Tibial artery (tissue), 4 donors: ENCODE results near the gene RBM20.

Source experiments
- DNase-seq, 2 donors: peaks; one replicate each; pipeline ENCODE4 v3.0.0-alpha.2; 2019
- H3K27ac ChIP-seq, 2 donors: fragments of 200-600 bp; sonication (generic) in 1 of 2; 1 replicate in 1 of 2; 2 replicates in 1 of 2; pipeline ENCODE4 v1.5.1; 2018 to 2019; ENCODE audit warnings: mild to moderate bottlenecking in 1 of 2
- H3K27me3 ChIP-seq, 2 donors: fragments of 200-600 bp; sonication (generic) in 1 of 2; one replicate each; pipeline versions ENCODE4 v1.5.1 to v1.6.0; 2016 to 2019
- H3K36me3 ChIP-seq, 3 donors: fragments of 200-600 bp; sonication (generic) in 2 of 3; one replicate each; pipeline ENCODE4 v1.5.1; 2016 to 2019; ENCODE audit warnings: mild to moderate bottlenecking in 2 of 3
- H3K4me1 ChIP-seq, 4 donors: fragments of 200-600 bp; sonication (generic) in 2 of 4; 1 replicate in 3 of 4; 2 replicates in 1 of 4; pipeline ENCODE4 v1.5.1; 2016 to 2019
- H3K4me3 ChIP-seq, 2 donors: fragments of 200-600 bp; sonication (generic) in 1 of 2; 1 replicate in 1 of 2; 2 replicates in 1 of 2; pipeline ENCODE4 v1.5.1; 2018 to 2019; ENCODE audit warnings: mild to moderate bottlenecking in 2 of 2
- H3K9me3 ChIP-seq, 3 donors: fragments of 200-600 bp; sonication (generic) in 1 of 3; one replicate each; pipeline ENCODE4 v1.5.1; 2016 to 2019
- CTCF ChIP-seq, 2 experiments: fragments of 200-600 bp in 1 of 2; fragments of 450-650 bp in 1 of 2; IDR thresholded peaks; one replicate each; pipeline ENCODE4 v1.5.1; 2017 to 2019; ENCODE audit warnings: antibody characterized with exemption in 2 of 2, mild to moderate bottlenecking in 1 of 2, moderate library complexity in 1 of 2
- intact Hi-C: fragments of 100-400 bp; cut with DNase I; formaldehyde crosslinking; loops from one replicate; pipeline ENCODE4 v1.15.0; 2023; ENCODE audit warnings: low total_unique reads

The RBM20 gene

GRCh38 chr10:110742801-110743200 is 98.7 kb downstream of the RBM20 start:
- Histone ChIP-seq H3K36me3 (no peaks in the 10 kb centered on the region), H3K9me3 (no peaks in the 10 kb centered on the region), H3K4me1 (peaks cover 0 to 9% (median 4%) of the 10 kb centered on the region in 4 donors), H3K27ac (no peak overlapping the region), H3K4me3 (no peak overlapping the region), H3K27me3 (no peaks in the 10 kb centered on the region)
- intact Hi-C loops, result no loop called here
- no peak for TF ChIP-seq CTCF (IDR thresholded peaks at IDR 0.05)
- no peak for DNase-seq

DNA sequence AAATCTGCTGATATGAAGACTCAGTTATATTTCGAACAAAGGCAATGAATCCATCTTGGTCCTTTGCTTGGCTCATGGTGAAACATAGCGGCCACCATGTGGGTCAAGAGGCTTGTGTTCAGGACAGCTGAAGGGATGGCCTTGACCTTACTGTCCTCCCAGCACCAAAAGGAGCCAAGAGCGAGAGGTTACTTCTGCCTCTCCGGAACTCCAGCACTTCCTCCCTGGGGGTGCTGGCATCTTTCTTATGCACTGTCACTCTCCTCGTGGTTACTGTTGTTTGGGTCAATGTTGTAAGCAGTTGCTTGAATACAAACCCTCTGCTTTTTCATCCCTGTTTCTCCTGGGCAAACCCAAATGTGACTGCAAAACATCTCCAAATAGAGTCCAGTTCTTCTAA is 100.6 kb downstream of the RBM20 start:
- no peak overlapping the region for H3K4me3 ChIP-seq
- DNase-seq, result no peak
- H3K9me3 ChIP-seq, result no peaks in the 10 kb centered on the region
- no peaks in the 10 kb centered on the region for H3K36me3 ChIP-seq
- intact Hi-C loops, result loop anchor here (5.0 kb wide), 1 partner anchor 148 kb away; no protein-coding TSS in a partner anchor
- no peaks in the 10 kb centered on the region for H3K27me3 ChIP-seq
- TF ChIP-seq CTCF (IDR thresholded peaks at IDR 0.05), result no peak
- no peak overlapping the region for H3K27ac ChIP-seq
- H3K4me1 ChIP-seq, result no peaks in the 10 kb centered on the region

GRCh38 chr10:110746254-110746826 is 102.2 kb downstream of the RBM20 start:
- H3K27ac ChIP-seq, result no peak overlapping the region
- intact Hi-C loops, result loop anchor here (5.0 kb wide), 1 partner anchor 146 kb away; no protein-coding TSS in a partner anchor
- peak; percentile 73 to 74 for TF ChIP-seq CTCF (IDR thresholded peaks at IDR 0.05)
- peak; percentile 58 to 74 for DNase-seq
- H3K9me3 ChIP-seq, result no peaks in the 10 kb centered on the region
- H3K27me3 ChIP-seq, result no peaks in the 10 kb centered on the region
- H3K4me1 ChIP-seq, result no peaks in the 10 kb centered on the region
- no peak overlapping the region for H3K4me3 ChIP-seq
- no peaks in the 10 kb centered on the region for H3K36me3 ChIP-seq

DNA sequence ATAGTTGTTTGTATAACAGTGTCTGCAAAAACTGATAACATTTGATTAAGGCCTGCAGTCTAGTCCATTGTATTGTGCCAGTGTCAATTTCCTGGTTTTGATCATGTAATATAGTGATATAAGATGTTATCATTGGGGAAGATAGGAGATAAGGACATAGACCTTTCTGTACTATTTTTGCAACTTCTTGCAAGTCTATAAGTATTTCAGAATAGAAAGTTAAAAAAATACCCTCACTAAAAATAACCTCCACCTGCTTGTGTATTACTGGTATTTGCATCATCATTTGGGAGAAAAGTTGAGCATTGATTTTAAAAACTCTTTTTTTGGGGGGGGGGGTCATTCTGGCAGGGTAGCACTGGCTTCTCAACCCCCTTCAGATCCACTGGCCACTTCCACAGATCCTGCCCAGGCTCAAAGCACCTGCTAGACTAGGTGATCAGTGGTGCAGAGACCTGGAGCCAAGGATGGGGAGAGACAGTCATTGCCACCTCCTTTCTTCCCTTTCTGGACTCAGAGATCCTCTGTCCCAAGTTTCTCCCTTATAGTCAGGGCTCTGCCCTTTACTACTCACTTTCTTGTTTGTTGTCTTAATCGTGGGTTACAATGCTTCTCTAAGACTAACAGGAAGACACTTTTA is 103.0 kb downstream of the RBM20 start:
- no peak for TF ChIP-seq CTCF (IDR thresholded peaks at IDR 0.05)
- Histone ChIP-seq H3K27ac (no peak overlapping the region), H3K4me3 (no peak overlapping the region), H3K27me3 (no peaks in the 10 kb centered on the region), H3K36me3 (no peaks in the 10 kb centered on the region), H3K9me3 (no peaks in the 10 kb centered on the region), H3K4me1 (no peaks in the 10 kb centered on the region)
- intact Hi-C loops, result loop anchor here (5.0 kb wide), 1 partner anchor 145 kb away; no protein-coding TSS in a partner anchor
- DNase-seq, result no peak

- Histone ChIP-seq H3K4me3 (no peak overlapping the region), H3K36me3 (no peaks in the 10 kb centered on the region), H3K4me1 (no peaks in the 10 kb centered on the region), H3K27me3 (no peaks in the 10 kb centered on the region), H3K9me3 (no peaks in the 10 kb centered on the region), H3K27ac (no peak overlapping the region)
- intact Hi-C loops, result loop anchor here (5.0 kb wide), 1 partner anchor 144 kb away; no protein-coding TSS in a partner anchor
- DNase-seq, result no peak
- TF ChIP-seq CTCF (IDR thresholded peaks at IDR 0.05), result no peak
These were observed 103.7 kb downstream of the RBM20 start for GRCh38 chr10:110747609-110748464.
